ENCODE measurements around the gene KIAA0232.

DNA sequence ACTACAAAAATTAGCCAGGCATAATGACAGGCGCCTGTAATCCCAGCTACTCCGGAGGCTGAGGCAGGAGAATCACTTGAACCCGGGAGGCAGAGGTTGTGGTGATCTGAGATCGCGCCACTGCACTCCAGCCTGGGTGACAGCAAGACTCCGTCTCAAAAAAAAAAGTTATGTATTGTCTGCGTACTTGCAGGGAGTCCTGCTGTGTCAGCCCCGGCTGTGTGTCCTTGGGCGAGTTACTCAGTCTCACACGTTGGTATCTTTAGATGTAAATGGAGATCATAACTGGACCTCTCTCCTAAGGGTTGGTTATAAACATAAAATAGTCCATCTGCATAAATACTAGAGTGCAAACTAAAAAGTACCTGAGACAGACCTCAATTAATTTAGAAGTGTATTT, 104.4 kb downstream of the KIAA0232 start:
- TF ChIP-seq, protein P1, sequence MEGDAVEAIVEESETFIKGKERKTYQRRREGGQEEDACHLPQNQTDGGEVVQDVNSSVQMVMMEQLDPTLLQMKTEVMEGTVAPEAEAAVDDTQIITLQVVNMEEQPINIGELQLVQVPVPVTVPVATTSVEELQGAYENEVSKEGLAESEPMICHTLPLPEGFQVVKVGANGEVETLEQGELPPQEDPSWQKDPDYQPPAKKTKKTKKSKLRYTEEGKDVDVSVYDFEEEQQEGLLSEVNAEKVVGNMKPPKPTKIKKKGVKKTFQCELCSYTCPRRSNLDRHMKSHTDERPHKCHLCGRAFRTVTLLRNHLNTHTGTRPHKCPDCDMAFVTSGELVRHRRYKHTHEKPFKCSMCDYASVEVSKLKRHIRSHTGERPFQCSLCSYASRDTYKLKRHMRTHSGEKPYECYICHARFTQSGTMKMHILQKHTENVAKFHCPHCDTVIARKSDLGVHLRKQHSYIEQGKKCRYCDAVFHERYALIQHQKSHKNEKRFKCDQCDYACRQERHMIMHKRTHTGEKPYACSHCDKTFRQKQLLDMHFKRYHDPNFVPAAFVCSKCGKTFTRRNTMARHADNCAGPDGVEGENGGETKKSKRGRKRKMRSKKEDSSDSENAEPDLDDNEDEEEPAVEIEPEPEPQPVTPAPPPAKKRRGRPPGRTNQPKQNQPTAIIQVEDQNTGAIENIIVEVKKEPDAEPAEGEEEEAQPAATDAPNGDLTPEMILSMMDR (IDR thresholded peaks at IDR 0.05; ENCODE audit: low read length): no peak
- TF ChIP-seq EZH2 (optimal IDR thresholded peaks at IDR 0.05; ENCODE audit: low read depth, low read length): no peak
